CD14-positive monocyte (primary cell): Measurements from ENCODE around the gene ETV2. TPM values are rescaled to one million over a fixed set of nuclear protein-coding genes. Genes with fewer than 3 reads are reported as not detected.

ENCODE experiments used
- DNase-seq, 3 donors: peaks; one replicate each; pipeline ENCODE4 v3.0.0-alpha.2; 2011 to 2022
- H2AFZ ChIP-seq: 2 replicates; pipeline ENCODE4 v1.6.0; 2012; ENCODE audit warnings: mild to moderate bottlenecking, low read depth, low read length, inconsistent platforms; ENCODE audit not compliant: insufficient read depth, poor library complexity, severe bottlenecking
- H3K27ac ChIP-seq, 2 donors: 1 replicate in 1 of 2; 2 replicates in 1 of 2; pipeline ENCODE4 v1.5.1; 2012 to 2013; ENCODE audit warnings: low read length in 2 of 2, control low read depth in 1 of 2, inconsistent platforms in 1 of 2, low read depth in 1 of 2, mild to moderate bottlenecking in 1 of 2
- H3K27me3 ChIP-seq, 2 donors: one replicate each; pipeline versions ENCODE4 v1.6.0 to v1.6.1; 2011 to 2013; ENCODE audit warnings: low read length in 2 of 2; ENCODE audit not compliant: control insufficient read depth in 2 of 2, insufficient read depth in 2 of 2
- H3K36me3 ChIP-seq, 2 donors: replicated peaks in 1 of 2; 1 replicate in 1 of 2; 2 replicates in 1 of 2; pipeline versions ENCODE4 v1.5.1 to v1.6.1; 2012 to 2013; ENCODE audit warnings: low read length in 2 of 2, control low read depth in 1 of 2, inconsistent platforms in 1 of 2, mild to moderate bottlenecking in 1 of 2; ENCODE audit not compliant: insufficient read depth in 2 of 2, control insufficient read depth in 1 of 2
- H3K4me1 ChIP-seq, 2 donors: 1 replicate in 1 of 2; 2 replicates in 1 of 2; pipeline versions ENCODE4 v1.5.1 to v1.6.1; 2012 to 2013; ENCODE audit warnings: low read length in 2 of 2, control low read depth in 1 of 2, inconsistent platforms in 1 of 2, mild to moderate bottlenecking in 1 of 2, moderate library complexity in 1 of 2; ENCODE audit not compliant: insufficient read depth in 2 of 2, control insufficient read depth in 1 of 2
- H3K4me2 ChIP-seq: replicated peaks from 2 replicates; pipeline ENCODE3; 2012; ENCODE audit warnings: low read length, moderate library complexity, mild to moderate bottlenecking; ENCODE audit not compliant: poor library complexity, severe bottlenecking; ENCODE audit errors: extremely low read depth
- H3K4me3 ChIP-seq, 3 experiments: fragments of 200-600 bp in 1 of 3; sonication (generic) in 1 of 3; replicated peaks in 1 of 3; 1 replicate in 2 of 3; 2 replicates in 1 of 3; pipeline ENCODE4 v1.5.1; 2011 to 2013; ENCODE audit warnings: low read length in 3 of 3, mild to moderate bottlenecking in 3 of 3, control low read depth in 2 of 3, low read depth in 2 of 3, inconsistent platforms in 1 of 3, moderate library complexity in 1 of 3
- H3K79me2 ChIP-seq: 2 replicates; pipeline ENCODE4 v1.6.0; 2012; ENCODE audit warnings: mild to moderate bottlenecking, control low read depth, inconsistent platforms, low read length, moderate library complexity; ENCODE audit not compliant: insufficient read depth
- H3K9ac ChIP-seq: 2 replicates; pipeline ENCODE4 v1.6.0; 2017; ENCODE audit warnings: low read length, mild to moderate bottlenecking; ENCODE audit not compliant: insufficient read depth, poor library complexity, severe bottlenecking
- H3K9me3 ChIP-seq, 2 donors: replicated peaks in 1 of 2; 1 replicate in 1 of 2; 2 replicates in 1 of 2; pipeline versions ENCODE4 v1.5.1 to v1.6.1; 2012 to 2013; ENCODE audit warnings: low read length in 2 of 2, control low read depth in 1 of 2; ENCODE audit not compliant: control insufficient read depth in 1 of 2, insufficient read depth in 1 of 2
- H4K20me1 ChIP-seq: 2 replicates; pipeline ENCODE4 v1.6.0; 2012; ENCODE audit warnings: mild to moderate bottlenecking, low read length, control low read depth, moderate library complexity; ENCODE audit not compliant: insufficient read depth
- H3K27ac Mint-ChIP-seq, 7 donors: one replicate each; pipeline ENCODE4 v1.8.0; 2020; ENCODE audit warnings: mild to moderate bottlenecking in 7 of 7, mixed read lengths in 7 of 7, moderate library complexity in 6 of 7, inconsistent platforms in 2 of 7
- H3K27me3 Mint-ChIP-seq, 3 donors: one replicate each; pipeline ENCODE4 v1.8.0; 2021 to 2022; ENCODE audit warnings: low read depth in 3 of 3, mild to moderate bottlenecking in 3 of 3, mixed read lengths in 3 of 3, moderate library complexity in 3 of 3, inconsistent platforms in 1 of 3
- H3K36me3 Mint-ChIP-seq, 2 donors: one replicate each; pipeline ENCODE4 v1.8.0; 2020; ENCODE audit warnings: mixed read lengths in 2 of 2, inconsistent platforms in 1 of 2, mild to moderate bottlenecking in 1 of 2
- H3K4me1 Mint-ChIP-seq: one replicate; pipeline ENCODE4 v1.8.0; 2020; ENCODE audit warnings: mild to moderate bottlenecking, mixed read lengths
- H3K4me3 Mint-ChIP-seq, 2 donors: one replicate each; pipeline ENCODE4 v1.8.0; 2020; ENCODE audit warnings: mild to moderate bottlenecking in 2 of 2, mixed read lengths in 2 of 2, moderate library complexity in 1 of 2
- H3K9me3 Mint-ChIP-seq, 7 donors: one replicate each; pipeline ENCODE4 v1.8.0; 2020 to 2022; ENCODE audit warnings: mixed read lengths in 7 of 7, mild to moderate bottlenecking in 6 of 7, moderate library complexity in 6 of 7, inconsistent platforms in 2 of 7
- WGBS: methylation state at CpG from one replicate; pipeline ENCODE4 v1.1.5; 2013; ENCODE audit warnings: missing lambda C conversion rate; ENCODE audit not compliant: insufficient coverage; 5-methylcytosine and 5-hydroxymethylcytosine counted together
- intact Hi-C, 2 donors: fragments of 100-400 bp; cut with micrococcal nuclease; formaldehyde crosslinking; loops; one replicate each; pipeline versions ENCODE4 v1.15.0 to v1.15.1; 2023
- polyA plus RNA-seq, 3 donors: library from polyadenylated mRNA; depleted of rRNA in 1 of 3; unstranded in 2 of 3; stranded (reverse) in 1 of 3; fragments of 300-500 nt in 2 of 3; fragments of >200 nt in 1 of 3; fragmentation: Illumina TruSeq in 2 of 3; gene quantifications; 1 replicate in 2 of 3; 2 replicates in 1 of 3; pipeline ENCODE4 v1.2.3, GENCODE V29; 2012 to 2021
- TF ChIP-seq, protein P1 (sequence below): fragments of 200-600 bp; IDR thresholded peaks from one replicate; pipeline ENCODE4 v1.8.0; 2022; ENCODE audit warnings: antibody characterized with exemption, mild to moderate bottlenecking

ETV2 gene
- polyA plus RNA-seq, 3 donors: 0.17 to 0.93 (median 0.82) TPM

DNA sequence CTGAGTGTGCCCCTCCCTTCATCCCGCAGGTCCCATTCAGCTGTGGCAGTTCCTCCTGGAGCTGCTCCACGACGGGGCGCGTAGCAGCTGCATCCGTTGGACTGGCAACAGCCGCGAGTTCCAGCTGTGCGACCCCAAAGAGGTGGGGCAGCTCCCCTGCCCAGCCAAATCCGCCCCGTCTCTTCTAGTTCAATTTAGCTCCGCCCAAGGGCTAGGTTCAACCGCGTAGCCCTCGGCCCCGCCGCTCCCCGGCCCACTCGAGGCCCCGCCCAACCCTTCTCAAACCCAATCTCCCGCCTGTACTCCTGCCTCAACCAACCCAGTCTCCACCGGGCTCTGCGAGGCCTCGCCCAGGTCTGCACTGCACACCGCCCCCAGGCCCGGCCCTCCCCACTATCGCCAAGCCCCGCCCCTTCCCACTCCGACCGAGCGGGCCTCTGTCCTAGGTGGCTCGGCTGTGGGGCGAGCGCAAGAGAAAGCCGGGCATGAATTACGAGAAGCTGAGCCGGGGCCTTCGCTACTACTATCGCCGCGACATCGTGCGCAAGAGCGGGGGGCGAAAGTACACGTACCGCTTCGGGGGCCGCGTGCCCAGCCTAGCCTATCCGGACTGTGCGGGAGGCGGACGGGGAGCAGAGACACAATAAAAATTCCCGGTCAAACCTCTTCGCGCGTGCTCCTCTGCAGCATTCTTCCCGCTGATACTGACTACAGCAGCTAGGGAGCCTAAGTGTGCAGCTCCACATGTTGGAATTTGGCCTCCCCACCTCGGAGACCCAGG, 2.9 kb downstream of the ETV2 start:
- peaks cover 52 to 58% of the 10 kb centered on the region in 2 donors for H3K4me1 ChIP-seq
- TF ChIP-seq, protein P1, sequence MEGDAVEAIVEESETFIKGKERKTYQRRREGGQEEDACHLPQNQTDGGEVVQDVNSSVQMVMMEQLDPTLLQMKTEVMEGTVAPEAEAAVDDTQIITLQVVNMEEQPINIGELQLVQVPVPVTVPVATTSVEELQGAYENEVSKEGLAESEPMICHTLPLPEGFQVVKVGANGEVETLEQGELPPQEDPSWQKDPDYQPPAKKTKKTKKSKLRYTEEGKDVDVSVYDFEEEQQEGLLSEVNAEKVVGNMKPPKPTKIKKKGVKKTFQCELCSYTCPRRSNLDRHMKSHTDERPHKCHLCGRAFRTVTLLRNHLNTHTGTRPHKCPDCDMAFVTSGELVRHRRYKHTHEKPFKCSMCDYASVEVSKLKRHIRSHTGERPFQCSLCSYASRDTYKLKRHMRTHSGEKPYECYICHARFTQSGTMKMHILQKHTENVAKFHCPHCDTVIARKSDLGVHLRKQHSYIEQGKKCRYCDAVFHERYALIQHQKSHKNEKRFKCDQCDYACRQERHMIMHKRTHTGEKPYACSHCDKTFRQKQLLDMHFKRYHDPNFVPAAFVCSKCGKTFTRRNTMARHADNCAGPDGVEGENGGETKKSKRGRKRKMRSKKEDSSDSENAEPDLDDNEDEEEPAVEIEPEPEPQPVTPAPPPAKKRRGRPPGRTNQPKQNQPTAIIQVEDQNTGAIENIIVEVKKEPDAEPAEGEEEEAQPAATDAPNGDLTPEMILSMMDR: no peak
- DNase-seq: peak; percentile 88 to 95 (median 89)
- H4K20me1 ChIP-seq: no peaks in the 10 kb centered on the region
- no peaks in the 10 kb centered on the region for H3K36me3 ChIP-seq
- Mint-ChIP-seq H3K36me3 (no peaks in the 10 kb centered on the region), H3K4me1 (peaks cover 36% of the 10 kb centered on the region), H3K4me3 (peak overlapping the region; percentile 84 to 94), H3K27me3 (peaks cover 8 to 16% (median 13%) of the 10 kb centered on the region in 3 donors), H3K9me3 (no peaks in the 10 kb centered on the region), H3K27ac (peak overlapping the region; percentile 81 to 92 (median 91))
- under 1% methylated on average over 53 of the region's 60 CpGs for whole genome bisulfite sequencing
- peaks cover 0 to 2% of the 10 kb centered on the region in 2 donors for H3K27me3 ChIP-seq
- peak overlapping the region; percentile 97 for H2AFZ ChIP-seq
- peak overlapping the region; percentile 98 for H3K4me2 ChIP-seq
- H3K27ac ChIP-seq: peak overlapping the region; percentile 73 to 76
- H3K9ac ChIP-seq: peak overlapping the region; percentile 70
- H3K9me3 ChIP-seq: no peaks in the 10 kb centered on the region
- intact Hi-C loops: loop anchor here (2.0 to 10.0 kb wide), 2 partner anchors 16 to 100 kb away; partner anchors contain the start of genes IGFLR1 (in 1 of the 2), LIN37 (in 1 of the 2), PSENEN (in 1 of the 2) and RBM42 (in 1 of the 2)
- H3K4me3 ChIP-seq: peak overlapping the region; percentile 74 to 98 (median 78)
- H3K79me2 ChIP-seq: peaks cover 13% of the 10 kb centered on the region

GRCh38 chr19:35644987-35645679, 3.6 kb downstream of the ETV2 start:
- peak overlapping the region; percentile 46 to 98 (median 74) for H3K4me3 ChIP-seq
- peak; percentile 64 to 66 (median 66) for DNase-seq
- WGBS: 40% methylated on average over 8 of the region's 20 CpGs
- H3K27ac Mint-ChIP-seq: peak overlapping the region; percentile 81 to 92 (median 91)
- H2AFZ ChIP-seq: peak overlapping the region; percentile 97
- H3K9me3 Mint-ChIP-seq: no peaks in the 10 kb centered on the region
- H3K4me1 Mint-ChIP-seq: peaks cover 39% of the 10 kb centered on the region
- peaks cover 20% of the 10 kb centered on the region for H3K79me2 ChIP-seq
- intact Hi-C loops: loop anchor here (2.0 to 10.0 kb wide), 3 partner anchors 16 to 100 kb away; partner anchors contain the start of genes HAUS5 (in 1 of the 2), IGFLR1 (in 1 of the 2), LIN37 (in 1 of the 2) and PSENEN (in 1 of the 2)
- peaks cover 0 to 4% of the 10 kb centered on the region in 2 donors for H3K36me3 Mint-ChIP-seq
- H3K4me2 ChIP-seq: peak overlapping the region; percentile 98
- H3K36me3 ChIP-seq: no peaks in the 10 kb centered on the region
- TF ChIP-seq, protein P1: no peak
- no peak overlapping the region for H3K9ac ChIP-seq
- peaks cover 53 to 62% of the 10 kb centered on the region in 2 donors for H3K4me1 ChIP-seq
- H3K27ac ChIP-seq: peak overlapping the region; percentile 71 to 73
- no peaks in the 10 kb centered on the region for H3K9me3 ChIP-seq
- peaks cover 8 to 16% (median 13%) of the 10 kb centered on the region in 3 donors for H3K27me3 Mint-ChIP-seq
- peaks cover 0 to 2% of the 10 kb centered on the region in 2 donors for H3K27me3 ChIP-seq
- peak overlapping the region; percentile 84 to 94 for H3K4me3 Mint-ChIP-seq
- H4K20me1 ChIP-seq: peaks cover 5% of the 10 kb centered on the region
